Measurements from ENCODE around the gene ARID3C.
"Not testable (repeated sequence)": the region's sequence is repeated elsewhere in the genome, so short reads cannot be mapped to it uniquely, and the experiment has no call there.

The ARID3C gene

DNA sequence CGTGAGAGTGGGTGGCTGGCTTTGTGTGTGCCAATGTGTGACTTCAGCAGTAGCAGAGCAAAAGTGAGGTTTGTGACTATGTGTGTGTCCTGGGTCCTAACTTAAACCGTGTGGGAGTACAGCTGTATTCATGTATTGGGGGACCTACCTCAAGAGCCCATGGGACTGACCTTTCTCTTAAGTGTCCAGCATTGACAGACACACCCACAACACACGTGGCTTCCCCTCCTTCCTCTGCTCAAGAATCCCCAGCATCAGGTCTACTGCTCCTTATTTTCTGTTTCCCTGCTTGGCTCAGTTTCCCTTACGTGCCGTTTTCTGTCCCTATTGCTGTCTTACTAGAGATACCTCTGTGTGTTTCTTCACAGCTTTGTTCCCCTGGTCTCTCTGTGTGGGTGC is 23.7 kb upstream of the ARID3C start:
- DNase-seq (ENCODE audit: low spot score): no peak

DNA sequence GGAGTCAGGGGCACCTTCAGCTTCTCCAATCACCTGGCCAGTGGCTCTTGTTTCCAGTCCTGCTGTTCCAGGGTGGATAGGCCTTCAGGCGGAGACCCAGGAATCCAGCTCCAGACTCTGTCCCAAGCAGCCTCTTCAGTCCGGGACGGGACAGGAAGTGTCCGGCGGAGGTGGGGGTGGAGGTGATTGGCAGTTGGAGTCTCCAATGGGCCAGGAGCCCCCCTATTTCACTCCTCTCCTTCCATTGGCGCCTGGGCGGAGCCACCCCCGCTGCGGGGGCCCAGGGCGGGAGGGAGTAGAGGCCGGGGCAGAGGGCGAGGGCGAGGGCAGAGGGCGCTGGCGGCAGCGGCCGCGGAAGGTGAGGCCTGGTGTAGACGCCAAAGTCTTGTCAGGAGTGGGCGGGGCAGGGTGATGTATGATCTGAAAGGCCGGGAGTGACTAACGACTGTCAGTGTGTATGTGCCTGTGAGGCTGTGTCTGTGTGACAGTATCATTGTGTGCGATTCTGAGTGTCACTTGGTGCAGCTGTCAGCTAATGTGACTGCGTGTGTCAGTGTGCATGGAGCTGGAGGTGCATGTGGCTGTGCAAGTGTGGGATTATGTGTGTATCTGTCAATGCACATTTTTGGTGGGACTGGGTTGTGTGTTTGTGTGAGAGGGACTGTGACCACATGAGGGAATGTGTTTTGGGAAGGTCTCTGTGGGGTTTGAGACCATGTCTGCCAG is 23.2 kb upstream of the ARID3C start, which contains the start of gene IL11RA:
IL11RA (plus strand) TSS at position 310 of the 726 bp plus-strand sequence. CDS start 3,033 bp downstream, outside the sequence.
- peak; percentile 71 for DNase-seq (ENCODE audit: low spot score)

DNA sequence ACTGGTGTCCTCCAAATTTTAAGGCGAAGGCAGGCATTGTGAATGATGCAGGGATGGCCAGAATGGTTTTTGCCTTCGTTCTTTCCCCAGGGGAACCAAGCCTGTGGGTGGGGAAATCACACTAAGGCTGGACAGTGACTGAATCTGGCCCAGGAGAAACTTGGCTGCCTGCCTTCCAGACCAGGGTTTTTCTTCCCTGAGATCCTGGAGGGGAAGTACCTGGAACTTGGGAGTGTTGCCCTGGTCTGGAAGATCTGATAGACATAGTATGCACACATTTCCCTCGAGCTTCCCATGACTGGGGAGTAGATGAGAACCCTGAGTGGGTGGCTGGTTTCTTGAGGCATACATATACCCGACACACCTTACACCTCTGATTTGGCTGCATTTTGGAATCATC is 22.5 kb upstream of the ARID3C start:
- DNase-seq (ENCODE audit: low spot score): no peak

GRCh38 chr9:34650816-34651215 is 21.9 kb upstream of the ARID3C start:
- DNase-seq (ENCODE audit: low spot score): no peak

GRCh38 chr9:34648673-34649072 is 19.8 kb upstream of the ARID3C start:
- no peak for DNase-seq (ENCODE audit: low spot score)

DNA sequence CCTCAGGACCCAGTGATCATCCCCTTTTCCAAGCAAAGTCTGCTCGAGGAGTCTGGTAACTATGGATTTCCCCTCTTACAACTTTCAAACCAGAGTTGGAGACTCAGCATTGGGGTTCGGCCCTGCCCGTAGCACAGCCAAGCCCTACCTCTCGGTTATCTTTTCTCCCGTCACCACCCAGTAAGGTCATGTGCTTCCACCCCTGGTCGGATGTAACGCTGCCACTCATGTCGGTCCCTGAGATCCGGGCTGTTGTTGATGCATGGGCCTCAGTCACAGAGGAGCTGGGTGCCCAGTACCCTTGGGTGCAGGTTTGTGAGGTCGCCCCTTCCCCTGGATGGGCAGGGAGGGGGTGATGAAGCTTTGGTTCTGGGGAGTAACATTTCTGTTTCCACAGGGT is 18.8 kb upstream of the ARID3C start:
- peak; percentile 15 for DNase-seq (ENCODE audit: low spot score)

GRCh38 chr9:34647084-34647403 is 18.2 kb upstream of the ARID3C start:
- no peak for DNase-seq (ENCODE audit: low spot score)

- peak; percentile 97 for DNase-seq (ENCODE audit: low spot score)
Measured at GRCh38 chr9:34646211-34647083, 17.6 kb upstream of the ARID3C start, which contains the start of gene GALT. Gene GALT, plus strand, starts transcription at chr9:34646675. Its CDS starts 30 bp downstream, at chr9:34646705.

DNA sequence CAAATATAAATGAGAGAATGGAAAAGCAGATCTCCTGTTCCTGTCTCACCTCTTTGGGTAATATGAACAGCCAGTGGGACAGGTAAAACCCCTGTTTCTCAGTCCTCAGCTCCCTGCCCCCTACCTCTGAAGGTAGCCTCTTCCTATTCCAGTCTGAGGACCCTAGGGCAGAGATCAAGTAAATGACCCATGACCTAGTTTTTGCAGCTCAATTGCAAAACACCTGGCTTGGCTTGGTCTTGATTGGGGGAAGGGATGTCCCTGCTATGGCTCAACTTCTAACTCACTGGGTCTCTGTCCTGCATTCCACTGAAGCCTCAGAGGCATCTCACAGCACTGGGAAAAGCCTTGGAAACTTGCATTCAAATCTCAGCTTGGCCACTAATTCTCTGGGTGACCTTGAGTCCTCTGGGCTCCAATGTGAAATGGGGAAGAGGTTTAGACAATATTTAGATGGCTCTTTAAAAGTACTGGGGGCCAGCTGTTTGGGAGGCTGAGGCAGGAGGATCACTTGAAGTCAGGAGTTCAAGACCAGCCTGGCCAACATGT is 16.0 kb upstream of the ARID3C start:
- no peak for DNase-seq (ENCODE audit: low spot score)

DNA sequence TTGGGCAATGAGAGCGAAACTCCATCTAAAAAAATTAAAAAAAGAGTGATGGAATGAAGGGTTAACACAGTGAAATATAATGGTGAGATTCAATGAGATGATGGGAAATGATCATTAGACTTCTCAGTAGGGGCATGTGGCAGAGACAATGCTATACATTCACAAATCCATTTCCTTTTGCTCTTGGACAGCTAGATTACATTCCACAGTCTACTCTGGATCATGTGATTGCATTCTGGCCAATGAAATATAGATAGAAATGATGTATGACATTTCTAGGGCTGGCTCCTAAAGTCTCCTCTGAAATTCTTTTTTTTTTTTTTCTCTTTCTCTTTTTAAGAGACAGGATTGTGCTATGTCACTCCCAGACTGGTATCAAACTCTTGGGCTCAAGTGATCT is 13.8 kb upstream of the ARID3C start:
- no peak for DNase-seq (ENCODE audit: low spot score)

GRCh38 chr9:34639322-34639721 is 10.5 kb upstream of the ARID3C start:
- not testable (repeated sequence) for DNase-seq (ENCODE audit: low spot score)

DNA sequence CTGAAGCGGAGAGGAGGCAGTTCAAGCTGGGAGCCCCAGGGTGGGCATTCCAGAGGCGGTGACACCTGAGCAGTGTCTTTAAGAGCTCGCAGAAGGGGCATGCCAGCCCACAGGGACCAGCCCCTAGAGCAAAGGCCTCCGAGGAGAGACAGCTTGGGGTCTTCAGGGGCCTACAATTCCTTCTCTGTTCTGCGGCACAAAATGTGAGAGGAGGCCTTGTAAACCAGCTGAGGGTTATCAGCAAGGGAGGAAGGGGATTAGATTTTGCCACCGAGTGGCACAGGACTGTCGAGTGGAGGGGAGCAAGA is 9.2 kb upstream of the ARID3C start:
- DNase-seq (ENCODE audit: low spot score): no peak

GRCh38 chr9:34637356-34638137 is 8.7 kb upstream of the ARID3C start, which contains the start of gene SIGMAR1:
Gene SIGMAR1, minus strand, starts transcription at chr9:34637787. Its CDS starts 90 bp downstream, at chr9:34637697.
- peak; percentile 96 for DNase-seq (ENCODE audit: low spot score)

DNA sequence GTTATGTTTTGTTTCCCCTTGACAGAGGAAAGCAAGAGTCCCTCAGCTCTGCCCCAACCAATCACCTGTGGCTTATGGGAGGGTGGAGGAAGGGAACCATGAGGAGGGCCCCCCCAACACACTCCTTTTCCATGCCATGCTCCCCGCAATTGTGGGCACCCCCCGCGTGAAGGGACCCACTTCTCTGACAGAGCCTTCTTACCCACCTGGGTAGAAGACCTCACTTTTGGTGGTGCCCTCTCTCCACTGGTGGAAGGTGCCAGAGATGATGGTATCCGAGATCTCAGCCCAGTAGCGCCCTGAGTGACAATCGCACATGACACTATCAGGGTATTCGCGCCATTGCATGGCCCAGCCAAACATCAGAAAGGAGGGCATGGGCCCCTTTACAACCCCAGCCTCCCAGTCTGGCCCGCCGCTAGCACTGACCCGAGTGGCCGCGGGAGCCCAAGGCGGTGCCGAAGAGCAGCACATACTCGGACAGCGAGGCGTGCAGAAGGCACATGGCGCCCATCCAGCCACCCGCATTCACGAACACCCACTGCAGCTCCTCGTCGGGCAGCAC is 8.0 kb upstream of the ARID3C start:
- DNase-seq (ENCODE audit: low spot score): no peak

DNA sequence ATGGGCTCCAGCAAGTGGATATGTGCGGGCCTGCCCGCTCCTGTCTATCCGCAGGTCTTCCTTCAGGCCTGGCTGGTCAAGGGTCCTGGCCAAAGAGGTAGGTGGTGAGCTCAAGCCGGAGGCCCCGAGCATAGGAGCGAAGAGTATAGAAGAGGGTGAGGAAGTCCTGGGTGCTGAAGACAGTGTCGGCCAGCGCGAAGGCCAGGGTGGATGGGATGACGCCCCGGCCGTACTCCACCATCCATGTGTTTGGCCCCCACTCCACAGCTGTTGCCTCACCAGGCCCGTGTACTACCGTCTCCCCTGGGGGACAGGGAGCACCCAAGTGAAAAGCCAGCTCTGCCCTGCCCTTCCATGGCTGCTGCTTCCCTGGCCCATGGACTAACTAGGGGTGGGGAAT is 6.7 kb upstream of the ARID3C start:
- no peak for DNase-seq (ENCODE audit: low spot score)

DNA sequence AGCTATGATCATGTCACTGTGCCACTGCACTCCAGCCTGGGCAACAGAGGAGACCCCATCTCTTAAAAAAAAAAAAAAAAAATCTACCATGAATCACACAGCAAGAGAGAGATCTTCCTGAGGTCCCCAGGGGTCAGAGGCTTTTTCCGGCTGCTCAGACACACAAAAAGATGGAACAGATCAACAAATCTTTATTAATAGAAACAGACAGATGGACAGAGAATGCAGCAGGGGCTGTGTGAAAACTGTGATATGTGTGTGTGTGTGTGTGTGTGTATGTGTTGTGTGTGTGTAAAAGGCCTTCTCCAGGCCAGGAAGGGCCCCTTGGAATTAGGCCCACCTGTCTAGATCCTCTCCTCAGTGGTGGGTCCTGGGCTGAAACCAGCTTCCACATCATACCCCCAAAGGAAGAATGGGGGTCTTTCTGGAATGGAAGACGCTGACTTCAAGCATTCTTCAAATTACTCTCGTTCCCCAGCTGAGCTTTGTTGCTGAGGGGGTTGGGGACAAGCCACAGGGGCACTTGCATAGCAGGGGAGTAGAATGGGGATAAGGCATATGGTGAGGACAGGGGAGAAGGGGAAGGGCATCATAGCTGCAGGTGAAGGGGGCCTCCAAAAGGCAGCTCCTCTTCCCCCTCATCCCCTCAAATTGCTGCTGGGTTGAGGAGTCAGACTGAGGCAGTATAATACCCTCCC is 5.8 kb upstream of the ARID3C start:
- DNase-seq (ENCODE audit: low spot score): no peak

DNA sequence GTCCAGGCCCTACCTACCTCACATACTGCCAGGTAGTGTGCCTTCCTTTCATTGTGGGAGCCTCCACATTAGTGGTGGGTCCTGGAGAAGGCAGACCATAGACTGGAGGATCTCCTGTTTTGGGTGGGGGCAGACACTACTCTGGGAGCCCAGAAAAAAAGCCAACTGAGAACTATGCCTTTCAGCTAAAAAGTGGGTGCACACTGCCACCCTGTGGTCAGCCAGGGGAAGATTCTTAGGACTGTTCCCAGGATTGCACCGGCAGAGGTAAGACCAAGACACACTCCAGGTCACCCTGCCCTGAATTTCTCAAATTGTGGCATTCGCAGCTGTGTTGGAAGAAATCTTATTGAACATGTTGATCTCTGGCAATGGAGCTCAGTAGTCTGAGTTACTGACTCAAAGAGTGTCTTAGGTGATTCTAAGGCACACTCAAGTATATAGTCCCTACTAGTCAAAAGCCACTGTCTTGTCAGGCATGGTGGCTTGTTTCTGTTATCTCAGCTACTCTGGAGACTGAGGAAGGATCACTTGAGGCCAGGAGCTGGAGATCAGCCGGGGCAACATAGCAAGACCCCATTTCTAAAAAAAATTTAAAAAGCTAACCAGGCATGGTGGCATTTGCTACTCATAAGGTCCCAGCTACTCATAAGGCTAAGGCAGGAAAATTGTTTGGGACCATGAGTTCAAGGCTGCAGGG is 5.1 kb upstream of the ARID3C start:
- peak; percentile 81 for DNase-seq (ENCODE audit: low spot score)

DNA sequence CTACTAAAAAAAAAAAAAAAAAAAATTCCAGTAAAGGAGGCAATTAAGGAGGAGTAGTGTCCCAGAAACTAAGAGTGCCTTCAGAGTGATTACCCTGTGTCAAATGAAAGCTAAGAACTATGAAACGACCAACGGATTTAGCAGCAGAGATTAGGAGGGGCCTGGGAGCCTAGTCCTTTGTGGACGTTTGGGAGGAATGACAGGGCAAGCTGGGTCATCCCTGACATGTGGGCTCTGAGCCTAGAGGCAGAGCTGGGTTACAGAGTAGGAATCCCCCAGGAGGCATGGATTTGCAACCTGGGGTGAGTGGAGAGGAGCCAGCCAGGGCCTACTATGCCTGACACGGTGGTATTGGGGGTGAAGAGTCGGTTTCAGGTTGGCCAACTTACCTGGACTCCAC is 4.3 kb upstream of the ARID3C start:
- no peak for DNase-seq (ENCODE audit: low spot score)

DNA sequence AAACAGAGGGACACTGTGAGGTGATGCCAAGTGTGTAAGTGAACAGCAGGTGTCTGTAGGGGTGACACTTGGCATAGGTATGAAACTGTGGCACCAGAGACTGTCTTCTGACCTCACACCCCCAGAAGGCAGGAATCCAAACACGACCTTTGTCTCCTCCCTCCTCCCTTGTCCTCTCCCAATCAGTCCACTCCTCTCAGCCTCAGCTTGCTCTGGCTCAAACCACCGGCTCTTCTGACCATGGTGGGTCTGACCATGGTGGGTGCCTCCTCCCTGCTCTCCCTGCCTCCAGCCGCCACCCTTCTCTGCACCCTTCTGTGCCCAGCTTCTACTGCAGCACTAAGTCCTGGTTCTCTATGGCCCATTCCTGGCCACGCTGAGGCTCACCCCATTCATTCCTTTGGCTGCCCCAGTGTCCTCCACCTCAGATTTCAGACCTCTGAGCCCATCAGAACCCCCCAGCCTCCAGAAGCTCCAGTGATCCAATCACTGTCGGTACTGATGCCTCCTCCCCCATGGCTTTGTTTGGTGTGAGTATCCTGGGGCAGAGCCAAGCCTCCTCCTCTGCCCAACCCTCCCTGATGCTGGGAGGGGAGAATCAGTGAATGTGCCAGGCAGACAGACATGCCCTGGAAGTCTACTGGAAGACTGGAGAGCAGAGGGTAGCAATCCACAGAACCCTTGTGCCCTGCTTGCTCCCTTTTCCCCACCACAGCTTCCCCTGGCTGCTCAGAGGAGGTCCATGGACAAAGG is 1.7 kb upstream of the ARID3C start:
- DNase-seq (ENCODE audit: low spot score): no peak

- DNase-seq (ENCODE audit: low spot score): no peak
Measured at GRCh38 chr9:34629491-34629808, 584 bp upstream of the ARID3C start.

Measured in CD4-positive, alpha-beta T cell treated with Interleukin-2 at 100 ng/mL for 4 hours (primary cell).